GM21360 (cell line): ENCODE data around the gene DDIT4.
"Not testable (repeated sequence)": the region's sequence is repeated elsewhere in the genome, so short reads cannot be mapped to it uniquely, and the experiment has no call there.

Experiments
- ATAC-seq: cut with Tn5 transposase; IDR thresholded peaks from one replicate; pipeline ENCODE4 v1.9.1; 2021; ENCODE audit warnings: mild to moderate bottlenecking, moderate library complexity; ENCODE audit not compliant: unreplicated experiment

Gene DDIT4, protein sequence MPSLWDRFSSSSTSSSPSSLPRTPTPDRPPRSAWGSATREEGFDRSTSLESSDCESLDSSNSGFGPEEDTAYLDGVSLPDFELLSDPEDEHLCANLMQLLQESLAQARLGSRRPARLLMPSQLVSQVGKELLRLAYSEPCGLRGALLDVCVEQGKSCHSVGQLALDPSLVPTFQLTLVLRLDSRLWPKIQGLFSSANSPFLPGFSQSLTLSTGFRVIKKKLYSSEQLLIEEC

GRCh38 chr10:72273410-72274212, at the start of gene DDIT4:
TSS of gene DDIT4 (plus strand) at chr10:72273924. CDS start at chr10:72274217, 293 bp downstream.
- ATAC-seq = peak; percentile 69

DNA sequence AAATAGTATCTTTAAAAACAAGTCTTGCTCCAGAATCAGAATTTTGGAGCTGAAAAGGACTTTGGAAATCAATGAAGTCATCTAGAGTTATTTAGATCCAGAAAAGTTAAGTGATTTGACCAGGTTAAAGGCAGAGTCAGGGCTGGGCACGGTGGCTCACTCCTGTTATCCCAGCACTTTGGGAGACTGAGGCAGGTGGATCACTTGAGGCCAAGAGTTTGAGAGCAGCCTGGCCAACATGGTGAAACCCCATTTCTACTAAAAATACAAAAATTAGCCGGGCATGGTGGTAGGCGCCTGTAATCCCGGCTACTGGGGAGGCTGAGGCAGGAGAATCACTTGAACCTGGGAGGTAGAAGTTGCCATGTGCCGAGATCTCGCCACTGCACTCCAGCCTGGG, 49.5 kb upstream of the DDIT4 start:
- ATAC-seq = not testable (repeated sequence)

DNA sequence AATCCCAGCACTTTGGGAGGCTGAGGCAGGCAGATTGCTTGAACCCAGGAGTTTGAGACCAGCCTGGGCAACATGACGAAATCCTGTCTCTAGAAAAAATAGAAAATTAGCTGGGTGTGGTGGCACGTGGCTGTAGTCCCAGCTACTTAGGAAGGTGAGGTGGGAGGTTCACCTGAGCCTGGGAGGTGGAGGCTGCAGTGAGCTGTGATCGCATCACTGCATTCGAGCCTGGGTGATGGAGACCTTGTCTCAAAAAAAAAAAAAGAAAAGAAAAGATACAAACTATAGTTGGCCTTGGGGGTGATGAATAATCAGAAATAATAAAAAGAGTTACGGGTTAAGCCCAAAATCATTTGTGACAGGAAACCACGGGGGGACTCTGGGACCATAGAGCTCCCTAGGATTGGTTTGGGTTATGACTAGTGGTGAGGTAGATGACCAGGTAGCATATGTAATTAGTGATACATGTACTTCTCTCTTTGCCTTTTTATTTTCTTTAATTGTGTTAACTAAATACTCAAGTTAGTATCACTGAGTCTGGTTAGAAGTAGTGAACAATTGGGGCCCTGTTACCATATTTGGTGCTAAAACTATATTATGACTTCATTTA, 47.2 kb upstream of the DDIT4 start:
- ATAC-seq = no peak

DNA sequence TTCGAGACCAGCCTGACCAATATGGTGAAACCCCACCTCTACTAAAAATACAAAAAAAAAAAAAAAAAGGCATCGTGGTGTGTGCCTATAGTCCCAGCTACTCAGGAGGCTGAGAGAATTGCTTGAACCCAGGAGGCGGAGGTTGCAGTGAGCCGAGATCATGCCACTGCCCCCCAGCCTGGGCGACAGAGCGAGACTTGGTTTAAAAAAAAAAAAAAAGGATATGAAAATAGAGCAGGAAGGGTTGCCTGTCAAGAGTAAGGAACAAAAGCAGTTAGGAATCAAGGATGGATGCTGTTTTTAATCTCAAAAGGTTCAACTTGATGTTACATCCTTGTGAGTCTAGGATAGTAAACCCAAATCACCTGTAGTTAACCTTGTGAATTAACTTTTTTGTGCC, 45.9 kb upstream of the DDIT4 start:
- ATAC-seq = no peak

DNA sequence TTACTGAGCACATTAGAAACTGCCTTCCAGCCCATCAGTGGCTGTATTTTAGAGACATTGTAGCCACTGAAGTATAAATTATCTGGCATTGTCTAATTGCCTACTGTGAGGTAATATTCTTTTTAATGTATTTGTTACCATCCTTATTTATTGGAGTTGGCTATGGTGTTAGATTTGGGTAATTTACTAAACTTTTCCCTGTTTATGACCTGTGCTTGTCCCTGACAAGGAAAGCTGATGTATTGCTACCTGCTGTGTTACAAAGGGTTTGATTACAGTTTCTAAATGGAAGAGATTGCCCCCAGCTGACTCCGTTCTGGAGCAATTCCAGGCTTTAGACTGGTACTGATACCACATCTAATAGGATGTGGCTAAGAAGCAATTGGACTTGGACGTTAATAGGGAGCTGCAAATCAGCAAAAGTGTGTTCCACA, 45.4 kb upstream of the DDIT4 start:
- ATAC-seq = no peak

DNA sequence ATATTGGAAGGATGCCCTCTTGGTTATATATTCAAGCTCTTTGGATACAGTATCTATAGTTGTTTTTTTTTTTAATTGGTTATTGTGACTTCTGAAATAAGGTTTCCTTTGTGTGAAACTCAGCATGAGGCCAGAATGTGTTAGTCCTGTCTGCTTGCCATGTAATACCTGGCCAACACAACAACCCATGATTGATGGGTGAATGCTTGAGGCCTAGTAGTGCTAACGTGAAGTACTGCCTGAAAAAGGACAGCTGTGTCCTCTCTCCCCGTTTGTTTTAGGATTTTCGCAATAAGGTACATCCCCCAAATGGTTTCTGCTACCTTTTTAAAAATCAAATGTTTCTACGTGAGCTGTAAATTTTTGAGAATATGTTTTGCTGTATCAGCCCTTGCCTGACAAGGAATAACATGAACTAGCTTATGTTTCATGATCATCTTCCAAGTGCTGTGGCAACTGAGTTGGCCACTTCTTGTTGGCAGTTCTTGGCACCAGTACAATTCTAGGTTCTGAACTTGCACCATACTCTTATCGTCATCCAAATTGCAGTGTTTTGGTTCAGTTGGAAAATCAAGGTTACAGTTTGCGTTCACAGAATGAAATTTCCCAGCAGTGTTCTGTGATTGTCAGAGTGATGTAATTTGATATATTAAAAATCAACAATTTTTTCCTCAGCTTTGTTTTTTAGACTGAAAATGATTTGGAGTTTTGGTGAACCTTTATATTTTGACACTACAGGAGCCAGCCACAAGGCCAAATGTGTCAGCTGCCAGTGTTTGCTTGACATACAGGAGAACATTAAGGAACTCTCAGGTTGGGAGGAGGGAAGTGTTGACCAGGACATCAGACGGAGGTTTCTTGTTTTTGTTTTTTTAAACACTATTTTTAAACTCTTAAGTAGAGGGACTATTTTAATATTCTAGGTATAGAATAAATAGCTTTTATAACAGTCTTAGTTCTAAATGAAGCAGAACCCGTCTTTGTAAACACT, 44.2 kb upstream of the DDIT4 start:
- no peak for ATAC-seq

DNA sequence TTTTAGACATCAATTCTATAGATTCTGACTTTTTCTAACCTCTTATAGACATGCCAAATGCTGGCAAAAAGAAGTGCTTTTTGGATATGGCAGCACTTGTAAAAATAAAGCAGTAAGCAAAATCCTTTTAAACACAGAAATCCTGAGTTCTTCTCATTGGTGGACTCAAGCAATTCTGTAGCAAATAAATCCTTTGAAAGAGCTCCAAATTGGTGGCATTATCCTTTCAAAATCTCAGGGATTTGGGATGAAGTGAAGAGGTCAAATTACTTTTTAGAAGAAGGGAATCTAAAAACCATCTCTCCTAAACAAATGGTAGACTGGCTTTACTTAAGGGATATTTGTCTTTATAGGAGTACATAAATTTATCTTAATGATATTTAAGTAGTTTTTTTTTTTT, 40.1 kb upstream of the DDIT4 start:
- no peak for ATAC-seq

- no peak for ATAC-seq
Observed at GRCh38 chr10:72234560-72235095, 39.1 kb upstream of the DDIT4 start.

DNA sequence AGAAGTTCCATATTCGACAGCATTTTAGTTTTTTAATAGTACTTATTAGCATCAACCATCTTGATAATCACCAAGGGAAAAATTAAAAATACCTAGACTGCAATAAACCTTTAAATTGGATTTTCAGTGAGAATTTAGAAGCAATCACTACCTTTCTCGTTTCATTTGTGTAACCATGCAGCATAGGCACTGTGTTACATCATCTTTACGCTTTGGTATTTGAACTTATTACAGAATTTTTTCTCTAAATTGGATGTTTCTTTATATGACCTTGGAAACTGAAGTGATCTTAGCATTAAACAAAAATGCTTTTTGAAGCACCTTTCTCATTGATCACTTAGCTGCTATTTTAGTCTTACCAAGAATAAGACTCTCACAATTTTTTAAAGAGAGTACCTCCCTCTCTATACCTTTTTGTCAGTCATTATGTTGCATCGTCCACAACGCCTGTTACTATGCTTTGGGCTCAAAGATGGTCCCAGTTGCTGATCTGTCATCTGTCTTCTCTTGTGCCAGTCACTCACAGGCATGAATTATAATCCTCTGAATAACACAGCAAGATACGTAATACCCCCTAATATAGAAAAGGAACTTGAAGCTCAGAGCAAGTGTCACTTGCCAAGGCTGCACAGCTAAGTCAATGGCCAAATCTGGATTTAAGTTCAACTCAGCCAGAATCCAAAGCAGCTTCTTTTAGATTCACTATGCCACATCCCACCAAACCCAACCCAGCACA, 38.0 kb upstream of the DDIT4 start:
- ATAC-seq = no peak

DNA sequence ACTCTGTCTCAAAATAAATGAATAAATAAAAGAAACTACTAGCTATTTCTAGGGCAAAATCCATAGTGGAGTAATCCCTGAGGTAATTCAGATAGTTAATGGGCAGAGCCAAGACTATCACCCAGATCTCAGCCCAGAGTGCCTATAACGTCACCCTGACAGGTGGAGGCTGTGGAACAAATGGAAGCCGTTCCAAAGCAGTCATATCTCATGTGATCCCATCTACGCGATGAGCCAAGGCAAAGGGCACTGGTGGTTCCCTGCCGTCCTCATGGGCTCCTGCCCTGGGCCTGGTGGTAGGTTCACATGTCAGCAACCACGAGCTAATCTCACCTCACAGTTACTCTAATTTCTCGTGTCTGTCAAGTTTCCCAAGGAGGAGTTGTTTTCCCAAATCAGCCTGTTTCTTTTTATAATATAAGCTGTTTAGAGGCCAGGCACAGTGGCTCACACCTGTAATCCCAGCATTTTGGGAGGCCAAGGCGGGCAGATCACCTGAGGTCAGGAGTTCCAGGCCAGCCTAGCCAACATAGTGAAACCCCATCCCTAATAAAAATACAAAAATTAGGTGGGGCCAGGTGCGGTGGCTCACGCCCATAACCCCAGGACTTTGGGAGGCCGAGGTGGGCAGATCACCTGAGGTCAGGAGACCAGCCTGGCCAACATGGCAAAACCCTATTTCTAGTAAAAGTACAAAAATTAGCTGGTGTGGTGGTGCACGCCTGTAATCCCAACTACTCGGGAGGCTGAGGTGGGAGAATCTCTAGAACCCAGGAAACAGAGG, 35.1 kb upstream of the DDIT4 start:
- no peak for ATAC-seq

GRCh38 chr10:72239409-72239808, 34.3 kb upstream of the DDIT4 start:
- no peak for ATAC-seq

DNA sequence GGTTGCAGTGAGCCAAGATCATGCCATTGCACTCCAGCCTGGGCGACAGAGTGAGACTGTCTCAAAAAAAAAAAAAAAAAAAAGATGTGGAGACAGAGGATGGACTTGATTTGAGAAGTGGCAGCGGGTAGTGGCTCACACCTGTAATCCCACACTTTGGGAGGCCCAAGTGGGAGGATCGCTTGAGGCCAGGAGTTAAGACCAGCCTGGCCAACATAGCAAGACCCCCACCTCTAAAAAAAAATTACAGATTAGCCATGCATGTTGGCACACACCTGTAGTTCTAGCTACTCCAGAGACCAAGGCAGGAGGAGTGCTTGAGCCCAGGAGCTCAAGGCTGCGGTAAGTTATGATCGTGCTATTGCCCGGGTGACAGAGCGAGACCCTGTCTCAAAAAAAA, 33.4 kb upstream of the DDIT4 start:
- no peak for ATAC-seq

DNA sequence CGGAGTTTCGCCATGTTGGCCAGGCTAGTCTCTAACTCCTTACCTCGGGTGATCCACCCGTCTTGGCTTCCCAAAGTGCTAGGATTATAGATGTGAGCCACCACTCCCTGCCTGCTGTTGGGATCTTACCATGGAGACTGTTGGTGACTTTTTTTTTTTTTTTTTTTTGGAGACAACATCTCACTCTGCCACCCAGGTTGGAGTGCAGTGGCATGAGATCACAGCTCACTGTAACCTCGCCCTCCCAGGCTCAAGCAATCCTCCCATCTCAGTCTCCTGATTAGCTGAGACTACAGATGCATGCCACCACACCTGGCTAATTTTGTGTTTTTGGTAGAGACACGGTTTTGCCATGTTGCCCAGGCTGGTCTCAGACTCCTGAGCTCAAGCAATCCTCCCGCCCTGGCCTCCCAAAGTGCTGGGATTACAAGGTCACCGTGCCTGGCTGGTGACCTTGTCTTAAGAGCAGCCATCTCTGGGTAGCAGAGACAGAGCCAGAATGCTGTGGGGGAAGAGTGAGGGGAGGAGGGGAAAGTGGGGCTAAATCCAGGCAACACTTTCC, 32.0 kb upstream of the DDIT4 start:
- no peak for ATAC-seq

GRCh38 chr10:72242675-72243074, 31.0 kb upstream of the DDIT4 start:
- ATAC-seq = no peak

DNA sequence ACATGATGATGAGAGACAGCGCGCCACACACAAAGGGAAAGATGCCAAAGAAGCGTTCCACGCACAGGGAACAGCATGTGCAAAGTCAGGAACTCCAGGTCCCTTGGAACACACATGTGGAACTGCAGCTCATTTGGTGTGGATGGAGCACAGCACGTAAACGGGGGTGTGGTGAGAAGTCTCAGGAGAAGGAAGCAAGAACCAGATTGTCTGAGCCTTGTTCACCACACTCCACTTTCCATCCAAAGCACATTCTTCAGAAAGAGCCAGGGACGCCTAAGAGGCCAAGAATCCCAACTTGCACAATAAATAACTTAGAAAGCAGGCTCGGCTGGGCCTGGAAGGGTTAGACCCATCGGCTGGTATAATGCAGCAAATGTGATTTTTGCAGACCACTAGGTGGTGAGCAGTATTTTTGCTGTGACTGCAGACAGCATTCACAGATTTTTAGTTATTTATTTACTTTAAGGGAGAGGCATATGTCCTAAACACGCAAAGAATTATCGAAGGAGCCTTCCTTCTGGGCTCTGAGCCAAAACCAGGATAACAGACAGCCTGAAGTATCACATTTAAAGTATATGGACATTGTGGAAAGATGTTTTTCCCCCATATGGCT, 29.8 kb upstream of the DDIT4 start:
- no peak for ATAC-seq

- ATAC-seq = no peak
Observed at GRCh38 chr10:72244573-72245038, 29.1 kb upstream of the DDIT4 start.

- no peak for ATAC-seq
Observed at GRCh38 chr10:72245949-72246525, 27.7 kb upstream of the DDIT4 start.
